ENCODE data around the gene IFNE.

IFNE gene

GRCh38 chr9:21482213-21482612 is at the start of gene IFNE:
TSS of gene IFNE (minus strand) at chr9:21482313. CDS start at chr9:21481694, 619 bp downstream.
- no peak for DNase-seq

GRCh38 chr9:21528123-21528808 is 46.2 kb upstream of the IFNE start:
- DNase-seq = no peak

- no peak for DNase-seq
Measured at GRCh38 chr9:21527579-21527978, 45.5 kb upstream of the IFNE start.

- no peak for DNase-seq
Measured at GRCh38 chr9:21525174-21525573, 43.1 kb upstream of the IFNE start.

- no peak for DNase-seq
Measured at GRCh38 chr9:21524099-21524830, 42.2 kb upstream of the IFNE start.

- no peak for DNase-seq
Measured at GRCh38 chr9:21523021-21524014, 41.2 kb upstream of the IFNE start.

- no peak for DNase-seq
Measured at GRCh38 chr9:21522348-21522747, 40.2 kb upstream of the IFNE start.

GRCh38 chr9:21521448-21521847 is 39.3 kb upstream of the IFNE start:
- DNase-seq = no peak

GRCh38 chr9:21520501-21521228 is 38.6 kb upstream of the IFNE start:
- DNase-seq = no peak

GRCh38 chr9:21519855-21520434 is 37.8 kb upstream of the IFNE start:
- DNase-seq = no peak

- no peak for DNase-seq
Measured at GRCh38 chr9:21516796-21517195, 34.7 kb upstream of the IFNE start.

- no peak for DNase-seq
Measured at GRCh38 chr9:21513431-21513830, 31.3 kb upstream of the IFNE start.

- DNase-seq = no peak
Measured at GRCh38 chr9:21510806-21511205, 28.7 kb upstream of the IFNE start.

GRCh38 chr9:21507483-21507790 is 25.3 kb upstream of the IFNE start:
- DNase-seq = no peak

- no peak for DNase-seq
Measured at GRCh38 chr9:21506626-21507482, 24.7 kb upstream of the IFNE start.

- no peak for DNase-seq
Measured at GRCh38 chr9:21505425-21506179, 23.5 kb upstream of the IFNE start.

GRCh38 chr9:21504894-21505293 is 22.8 kb upstream of the IFNE start:
- DNase-seq = no peak

- no peak for DNase-seq
Measured at GRCh38 chr9:21504113-21504512, 22.0 kb upstream of the IFNE start.

GRCh38 chr9:21502586-21502985 is 20.5 kb upstream of the IFNE start:
- DNase-seq = no peak

GRCh38 chr9:21499912-21500311 is 17.8 kb upstream of the IFNE start:
- DNase-seq = no peak

- DNase-seq = no peak
Measured at GRCh38 chr9:21491756-21492155, 9.6 kb upstream of the IFNE start.

Data from stimulated activated CD4-positive, alpha-beta T cell treated with anti-CD3 and anti-CD28 coated beads, Interleukin-4, amount 100 ng/mL, for 24 hours (primary cell).